Fibroblast of the conjunctiva (primary cell): ENCODE data around the gene TEX12.

ENCODE experiments used
- DNase-seq: peaks from one replicate; pipeline ENCODE4 v3.0.0-alpha.2; 2010; ENCODE audit warnings: low read depth

TEX12 gene

DNA sequence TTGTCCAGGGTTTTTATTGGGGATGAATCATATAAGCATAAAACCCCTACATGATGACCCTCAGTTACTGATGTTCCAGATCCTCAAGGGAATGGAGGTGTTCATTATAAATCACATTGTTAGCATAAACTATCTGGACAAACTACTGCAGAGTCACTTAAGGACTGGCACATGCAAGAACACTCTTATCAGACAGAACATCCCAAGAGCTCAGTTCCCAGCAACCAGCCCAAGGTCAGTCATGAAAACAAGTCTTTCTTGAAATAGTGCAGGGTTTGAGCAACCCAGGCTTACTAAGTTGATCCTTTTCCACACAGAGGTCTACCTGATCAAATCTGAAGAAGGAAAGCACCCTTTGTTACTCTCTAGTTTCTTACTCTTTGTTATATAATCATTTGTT lies 45.5 kb downstream of the TEX12 start:
- no peak for DNase-seq

DNA sequence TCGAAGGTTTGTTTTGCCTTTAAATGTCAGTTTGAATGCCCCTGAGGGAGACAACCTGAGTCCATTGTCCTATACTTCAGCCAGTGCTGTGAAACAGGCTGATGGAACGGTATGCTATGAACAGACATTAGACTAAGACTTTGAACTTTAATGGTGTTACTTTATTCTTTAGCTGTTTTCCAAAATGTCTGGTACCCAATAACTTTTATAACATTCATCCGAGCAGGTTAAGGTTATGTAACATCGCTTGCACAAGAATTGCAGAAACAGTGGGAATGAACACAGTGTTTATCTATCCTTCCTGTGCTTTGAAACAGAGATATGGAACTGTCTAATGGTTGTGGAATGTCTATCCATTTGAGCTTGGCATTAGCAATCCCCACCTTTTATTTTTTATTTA lies 46.6 kb downstream of the TEX12 start:
- DNase-seq = no peak

DNA sequence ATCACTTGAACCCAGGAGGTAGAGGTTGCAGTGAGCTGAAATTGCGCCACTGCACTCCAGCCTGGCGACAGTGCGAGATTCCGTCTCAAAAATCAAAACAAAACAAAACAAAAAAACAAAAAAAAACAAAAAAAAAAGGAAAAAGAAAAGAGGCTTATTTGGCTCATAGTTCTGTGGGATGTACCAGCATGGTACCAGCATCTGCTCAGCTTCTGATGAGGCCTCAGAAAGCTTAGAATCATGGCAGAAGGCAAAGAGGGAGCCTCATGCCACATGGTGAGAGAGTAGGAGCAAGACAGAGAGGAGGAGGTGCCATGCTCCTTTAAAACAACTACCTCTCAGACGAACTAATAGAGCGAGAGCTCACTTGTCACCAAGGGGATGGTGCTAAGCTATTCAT lies 48.4 kb downstream of the TEX12 start:
- no peak for DNase-seq

DNA sequence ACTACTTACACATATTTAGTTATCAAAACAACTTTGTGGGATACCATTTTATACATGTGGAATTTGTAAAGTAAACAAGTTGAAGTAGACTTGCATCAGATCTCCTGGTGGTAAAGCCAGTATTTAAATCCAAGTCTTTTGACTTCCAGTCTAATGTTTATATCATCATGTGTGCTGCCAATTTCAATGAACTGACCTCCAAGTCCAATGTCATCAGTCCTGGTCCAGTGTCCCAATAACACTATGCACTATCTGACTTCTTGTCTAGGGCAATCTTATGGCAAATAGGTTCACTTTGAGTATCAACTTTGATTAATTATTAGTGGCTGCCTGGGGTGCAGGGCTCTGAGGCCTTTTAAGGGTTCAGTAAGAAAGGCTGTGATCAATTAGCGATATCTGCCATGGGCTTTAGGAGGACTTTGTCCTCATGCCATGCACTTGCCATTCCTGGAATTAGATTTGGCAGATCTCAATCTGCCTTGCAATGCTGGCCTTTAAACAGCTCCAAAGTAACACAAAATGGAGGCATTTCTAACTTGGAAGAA lies 49.5 kb downstream of the TEX12 start:
- peak; percentile 45 for DNase-seq

DNA sequence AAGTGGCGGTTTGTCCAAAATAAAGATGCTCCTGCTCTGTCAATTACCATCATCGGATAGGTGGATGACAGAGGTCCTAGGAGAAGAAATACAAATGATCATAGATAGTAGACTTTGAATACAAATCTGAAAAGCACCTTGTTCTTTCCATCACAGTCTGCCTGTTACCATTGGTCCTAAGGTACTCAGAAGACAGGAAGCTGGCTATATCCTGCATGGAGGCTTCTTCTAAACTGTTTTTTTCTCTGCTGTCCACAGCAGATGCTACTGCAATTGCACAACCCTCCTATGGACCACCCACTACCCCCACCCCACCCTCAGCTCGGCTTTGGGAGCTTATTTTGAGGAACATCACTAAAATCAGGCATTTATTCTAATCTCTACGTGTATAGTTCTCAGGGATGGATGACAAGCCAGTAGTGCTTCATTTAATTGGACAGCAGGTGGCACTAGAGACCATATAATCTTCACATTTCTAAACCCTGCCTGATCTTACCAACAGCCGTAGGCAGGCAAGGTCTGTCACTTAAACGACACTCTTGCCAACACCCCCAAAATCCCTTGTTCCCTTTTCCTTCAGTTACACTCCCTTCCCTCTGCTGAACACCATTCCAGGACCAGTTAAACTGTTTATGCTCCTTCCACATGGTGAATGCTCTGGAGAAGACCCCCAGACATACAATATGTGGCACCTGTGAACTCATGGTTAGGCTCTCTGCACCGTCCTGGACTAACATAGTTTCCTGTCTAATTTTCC lies 52.5 kb downstream of the TEX12 start:
- DNase-seq = peak; percentile 77

DNA sequence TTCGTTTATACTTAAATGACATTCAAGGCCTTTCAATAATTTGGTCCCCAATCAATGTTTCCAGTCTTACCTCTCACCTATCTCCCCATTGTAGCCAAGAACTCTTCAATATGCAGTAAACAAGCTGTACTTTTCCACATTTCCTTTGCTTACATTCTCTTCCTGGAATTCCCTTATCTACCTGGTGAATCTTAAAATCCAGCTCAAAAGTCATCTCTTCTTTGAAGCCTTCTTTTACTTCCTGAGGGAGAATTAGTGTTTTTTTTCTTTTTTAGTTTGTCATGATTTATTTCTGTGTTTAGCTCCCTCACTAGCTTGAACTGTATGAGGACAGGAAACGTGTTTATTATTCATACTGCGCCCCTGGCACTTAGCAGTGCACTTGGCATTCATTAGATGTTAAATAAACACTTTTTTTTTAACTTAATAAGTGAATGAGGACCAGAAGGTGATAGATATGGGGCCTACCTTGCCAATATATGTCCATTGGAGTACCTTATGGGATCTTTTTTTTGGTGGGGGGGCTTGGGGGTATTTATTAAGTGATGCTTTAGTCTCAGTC lies 54.2 kb downstream of the TEX12 start:
- DNase-seq = no peak
